IMR-90 (cell line): ENCODE data around the gene RBM39.

Experiments used
- BHLHE40 ChIP-seq: fragments of 150-350 bp; IDR thresholded peaks from 2 replicates; pipeline ENCODE4 v1.6.1; 2016; ENCODE audit warnings: mild to moderate bottlenecking, low read depth, low read length
- CEBPB ChIP-seq: IDR thresholded peaks from 2 replicates; pipeline ENCODE4 v1.6.1; 2012; ENCODE audit warnings: low read depth, low read length, improper control_type of control experiment
- CHD1 ChIP-seq: IDR thresholded peaks from 2 replicates; pipeline ENCODE4 v1.6.1; 2012; ENCODE audit warnings: low read depth, low read length, improper control_type of control experiment
- CTCF ChIP-seq: conservative IDR thresholded peaks from 2 replicates; pipeline ENCODE4 v1.5.1; 2012; ENCODE audit warnings: mild to moderate bottlenecking, low read depth, low read length, improper control_type of control experiment
- FOS ChIP-seq: fragments of 150-350 bp; IDR thresholded peaks from 2 replicates; pipeline ENCODE4 v1.6.1; 2016; ENCODE audit warnings: low read depth, low read length
- MAFK ChIP-seq: IDR thresholded peaks from 2 replicates; pipeline ENCODE4 v1.6.1; 2012; ENCODE audit warnings: low read depth, low read length, improper control_type of control experiment
- MAZ ChIP-seq: IDR thresholded peaks from 2 replicates; pipeline ENCODE4 v1.6.1; 2012; ENCODE audit warnings: low read depth, mild to moderate bottlenecking, low read length, improper control_type of control experiment, moderate library complexity, borderline replicate concordance
- MXI1 ChIP-seq: IDR thresholded peaks from 2 replicates; pipeline ENCODE4 v1.6.1; 2012; ENCODE audit warnings: low read depth, mild to moderate bottlenecking, low read length, moderate library complexity, borderline replicate concordance
- POLR2A ChIP-seq: IDR thresholded peaks from 2 replicates; pipeline ENCODE4 v1.6.1; 2012; ENCODE audit warnings: mild to moderate bottlenecking, low read depth, low read length
- RAD21 ChIP-seq: IDR thresholded peaks from 2 replicates; pipeline ENCODE4 v1.6.1; 2012; ENCODE audit warnings: low read length, improper control_type of control experiment
- RCOR1 ChIP-seq: IDR thresholded peaks from 2 replicates; pipeline ENCODE4 v1.6.1; 2012; ENCODE audit warnings: mild to moderate bottlenecking, low read length, improper control_type of control experiment; ENCODE audit not compliant: insufficient replicate concordance
- SMC3 ChIP-seq: fragments of 150-350 bp; IDR thresholded peaks from 2 replicates; pipeline ENCODE4 v1.6.1; 2016; ENCODE audit warnings: low read depth, mild to moderate bottlenecking, antibody characterized with exemption, low read length, moderate library complexity
- USF2 ChIP-seq: fragments of 150-350 bp; IDR thresholded peaks from 2 replicates; pipeline ENCODE4 v1.6.1; 2017; ENCODE audit warnings: mild to moderate bottlenecking, antibody characterized with exemption, low read length, low read depth

GRCh38 chr20:35695245-35695749 is 46.8 kb downstream of the RBM39 start:
- no peak for TF ChIP-seq FOS
- no peak for TF ChIP-seq CTCF
- TF ChIP-seq MAZ: no peak
- no peak for TF ChIP-seq RAD21
- TF ChIP-seq CHD1: no peak
- TF ChIP-seq MXI1: no peak
- no peak for TF ChIP-seq USF2
- no peak for TF ChIP-seq POLR2A
- TF ChIP-seq SMC3: no peak
- no peak for TF ChIP-seq RCOR1
- no peak for TF ChIP-seq CEBPB
- no peak for TF ChIP-seq MAFK
- no peak for TF ChIP-seq BHLHE40
